DMS153 treated with DMSO at 0.1 percent for 48 hours (cell line): ENCODE results near the gene SMNDC1.

Experiments used
- DNase-seq: peaks from one replicate; lab custom pipeline; 2025; ENCODE audit not compliant: unreplicated experiment; lab: John Stamatoyannopoulos, UW

The SMNDC1 gene

GRCh38 chr10:110330675-110331074 lies 26.0 kb upstream of the SMNDC1 start:
- no peak for DNase-seq

DNA sequence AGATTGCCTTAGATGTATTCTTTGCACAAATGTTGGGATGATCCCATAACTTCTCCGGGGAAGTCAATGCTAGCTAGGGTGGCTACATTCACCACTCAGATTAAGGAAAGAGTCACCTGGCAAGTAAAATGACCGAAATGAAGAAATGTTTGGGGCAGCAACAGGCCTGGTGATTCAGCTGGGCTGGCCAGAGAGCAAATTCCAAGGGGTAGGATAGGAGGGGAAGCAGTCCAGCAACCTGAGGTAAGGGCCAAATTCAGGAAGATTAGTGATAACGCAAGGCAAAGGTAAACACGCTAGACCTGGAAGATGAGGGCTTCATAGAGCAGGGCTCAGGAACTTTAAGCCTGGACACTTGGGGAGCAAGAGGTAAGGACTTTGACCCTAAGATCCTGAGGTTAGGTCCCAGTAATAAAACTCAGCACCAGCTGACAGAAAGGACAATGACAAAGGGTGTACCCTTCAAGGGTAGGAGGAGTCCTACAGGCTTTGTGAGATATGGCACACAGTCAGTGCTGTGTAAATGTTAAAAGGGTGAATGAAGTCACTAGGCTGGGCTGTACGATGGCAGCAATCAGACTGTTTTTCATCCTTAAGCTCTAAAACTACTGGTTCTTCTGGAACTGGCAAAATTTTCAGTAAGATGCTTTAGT lies 22.7 kb upstream of the SMNDC1 start:
- no peak for DNase-seq

GRCh38 chr10:110326351-110327032 lies 21.8 kb upstream of the SMNDC1 start:
- no peak for DNase-seq

DNA sequence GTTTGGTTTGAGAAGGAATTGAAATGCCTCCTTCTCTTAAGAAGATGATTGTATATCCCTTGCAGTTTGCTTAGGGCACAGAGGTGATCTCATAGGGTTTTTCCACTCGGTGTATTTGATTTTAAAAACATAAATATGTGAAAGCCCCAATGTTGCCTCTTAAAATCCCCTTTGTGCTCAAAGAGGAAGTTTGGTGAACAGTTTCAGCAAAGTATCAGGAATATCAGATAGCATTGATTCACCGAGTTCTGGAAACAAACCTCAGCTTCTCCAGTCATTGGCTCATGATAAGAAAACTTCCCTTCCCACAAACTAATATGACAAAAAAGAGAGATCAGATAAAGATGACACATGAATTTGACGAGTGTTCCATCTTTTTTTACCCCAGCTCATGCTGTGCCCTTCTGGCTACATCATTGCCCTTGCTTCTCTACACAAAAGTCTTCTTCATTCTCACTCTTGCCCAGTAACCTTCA lies 20.1 kb upstream of the SMNDC1 start:
- DNase-seq, result no peak

- no peak for DNase-seq
These were observed 19.6 kb upstream of the SMNDC1 start for GRCh38 chr10:110324201-110324804.

GRCh38 chr10:110323503-110323902 lies 18.8 kb upstream of the SMNDC1 start:
- DNase-seq, result no peak

GRCh38 chr10:110321869-110322620 lies 17.3 kb upstream of the SMNDC1 start:
- no peak for DNase-seq

DNA sequence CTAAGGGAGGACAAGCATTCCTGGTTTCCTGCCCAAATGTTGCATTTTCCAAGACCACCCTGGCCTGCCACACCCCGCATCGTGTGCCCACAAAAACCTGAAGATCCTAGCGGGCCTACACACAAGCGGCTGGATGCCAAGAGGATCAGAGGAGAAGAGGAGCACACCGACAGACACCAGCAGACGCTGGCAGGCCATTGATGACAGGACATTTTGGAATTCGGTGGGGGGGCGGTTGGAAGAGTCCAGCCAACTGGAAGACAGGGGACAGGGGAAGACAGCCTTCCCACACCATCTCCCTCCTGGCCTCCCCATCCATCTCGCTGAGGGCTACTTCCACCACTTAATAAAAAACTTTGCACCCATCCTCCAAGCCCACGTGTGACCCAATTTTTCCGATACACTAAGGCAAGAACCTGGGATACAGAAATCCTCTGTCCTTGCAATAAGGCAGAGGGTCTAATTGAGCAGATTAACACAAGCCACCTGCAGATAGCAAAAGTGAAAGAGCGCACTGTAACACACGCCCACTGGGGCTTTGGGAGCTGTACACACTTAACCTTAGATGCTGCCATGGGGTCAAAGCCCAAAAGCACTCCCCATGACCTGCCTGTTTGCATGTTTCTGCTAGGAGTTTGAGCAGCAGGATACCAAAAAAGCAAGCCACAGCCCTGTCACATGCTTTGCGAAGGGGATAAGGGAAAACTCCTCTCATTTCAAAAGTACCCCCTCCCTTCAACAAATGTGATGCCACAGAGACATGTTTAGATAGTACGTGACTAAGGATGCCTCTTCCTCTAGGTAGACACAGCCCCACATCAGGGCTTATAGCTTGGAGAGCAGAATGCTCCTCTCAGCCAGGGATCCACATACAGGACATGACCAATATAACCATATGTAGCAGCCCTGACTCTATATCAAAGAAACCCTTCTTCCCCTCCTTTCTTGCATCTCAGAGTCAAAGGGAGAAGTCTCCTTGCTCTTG lies 13.4 kb upstream of the SMNDC1 start:
- DNase-seq, result no peak

GRCh38 chr10:110313674-110314073 lies 9.0 kb upstream of the SMNDC1 start:
- DNase-seq, result no peak

GRCh38 chr10:110312206-110312605 lies 7.5 kb upstream of the SMNDC1 start:
- no peak for DNase-seq

DNA sequence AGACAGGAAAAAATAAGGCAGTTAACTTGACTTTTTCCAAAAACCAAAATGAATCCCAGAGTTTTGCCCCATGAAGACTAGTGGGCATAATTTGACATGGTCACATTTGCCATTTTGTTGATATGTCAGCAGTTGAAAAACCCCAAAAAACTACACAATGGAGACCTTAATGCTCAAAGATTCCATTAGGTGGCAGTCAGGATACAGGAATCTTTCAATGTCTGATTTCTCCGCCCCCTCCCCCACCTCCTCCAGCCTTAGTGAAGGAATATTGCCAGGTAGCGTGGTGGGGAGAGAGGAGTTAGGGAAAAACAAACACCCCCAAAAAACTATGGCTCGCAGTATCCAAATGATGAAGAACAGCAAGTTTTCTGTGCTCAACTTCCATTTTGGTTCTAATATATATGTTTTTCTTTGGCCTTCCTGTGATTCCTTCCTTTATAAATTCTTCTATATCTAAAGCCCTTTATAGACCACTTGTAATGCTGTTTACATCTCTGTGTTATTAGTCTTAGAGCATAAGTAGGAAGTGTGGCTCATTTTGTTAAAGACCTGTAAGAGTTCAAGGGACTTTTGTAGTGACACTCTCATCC lies 6.7 kb upstream of the SMNDC1 start:
- DNase-seq, result peak; percentile 35

- DNase-seq, result no peak
These were observed 6.0 kb upstream of the SMNDC1 start for GRCh38 chr10:110310741-110311140.

DNA sequence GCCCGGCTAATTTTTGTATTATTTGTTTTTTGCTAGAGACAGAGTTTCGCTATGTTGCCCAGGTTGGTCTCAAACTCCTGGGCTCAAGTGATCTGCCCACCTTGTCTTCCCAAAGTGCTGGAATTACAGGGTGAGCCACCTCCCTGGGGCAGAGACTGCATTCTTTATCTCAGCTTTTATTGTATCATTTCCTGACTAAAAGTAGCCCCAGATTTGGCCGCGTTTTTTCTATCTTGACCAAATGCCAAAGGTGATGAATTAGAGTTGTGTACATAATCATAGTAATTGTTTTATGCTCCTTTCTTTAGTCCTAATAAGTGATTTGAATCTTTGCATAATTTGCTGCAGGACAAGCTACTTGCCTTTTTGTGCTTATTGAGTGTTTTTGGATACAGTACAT lies 3.1 kb upstream of the SMNDC1 start:
- DNase-seq, result no peak

DNA sequence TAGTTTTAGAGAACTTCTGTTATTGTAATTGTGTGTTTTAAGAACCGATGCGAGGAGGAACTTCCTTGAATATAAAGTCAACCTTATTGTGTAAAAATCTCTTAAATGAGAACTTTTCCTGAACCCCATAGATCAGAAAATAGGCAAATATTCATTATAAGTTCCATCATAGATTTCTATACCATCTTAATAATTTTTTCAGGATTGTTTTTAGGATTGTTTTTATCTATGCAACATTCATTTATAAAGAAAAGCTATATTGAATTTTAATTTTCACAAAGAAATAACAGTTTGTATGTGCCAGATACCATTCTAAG lies 1.7 kb upstream of the SMNDC1 start:
- DNase-seq, result no peak

DNA sequence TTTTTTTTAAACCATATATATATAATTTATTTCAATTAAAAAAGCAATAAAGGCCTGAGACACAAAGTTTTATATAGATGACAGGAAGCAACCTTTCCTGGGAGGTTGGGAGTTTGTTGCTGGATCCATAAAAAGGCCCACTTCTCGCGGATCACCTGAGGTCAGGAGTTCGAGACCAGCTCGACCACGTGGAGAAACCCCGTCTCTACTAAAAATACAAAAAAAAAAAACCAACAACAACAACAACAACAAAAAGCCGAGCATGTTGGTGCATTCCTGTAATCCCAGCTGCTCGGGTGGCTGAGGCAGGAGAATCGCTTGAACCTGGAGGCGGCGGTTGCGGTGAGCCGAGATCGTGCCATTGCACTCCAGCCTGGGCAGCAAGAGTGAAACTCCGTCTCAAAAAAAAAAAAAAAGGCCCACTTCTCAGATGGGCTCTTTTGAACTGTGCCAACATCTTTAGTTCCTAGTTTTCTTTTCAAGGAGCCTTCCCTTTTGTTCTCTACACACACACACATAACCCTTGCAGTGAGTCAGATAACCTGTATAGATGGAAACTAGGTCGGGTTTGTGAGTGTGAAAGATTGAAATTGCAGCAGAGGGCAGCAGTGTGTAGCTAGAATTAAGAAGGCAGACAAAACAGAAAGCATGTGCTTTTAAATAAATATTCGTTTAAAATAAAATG lies 1.2 kb upstream of the SMNDC1 start:
- DNase-seq, result peak; percentile 46

- no peak for DNase-seq
These were observed 333 bp downstream of the SMNDC1 start for GRCh38 chr10:110304394-110304779.

DNA sequence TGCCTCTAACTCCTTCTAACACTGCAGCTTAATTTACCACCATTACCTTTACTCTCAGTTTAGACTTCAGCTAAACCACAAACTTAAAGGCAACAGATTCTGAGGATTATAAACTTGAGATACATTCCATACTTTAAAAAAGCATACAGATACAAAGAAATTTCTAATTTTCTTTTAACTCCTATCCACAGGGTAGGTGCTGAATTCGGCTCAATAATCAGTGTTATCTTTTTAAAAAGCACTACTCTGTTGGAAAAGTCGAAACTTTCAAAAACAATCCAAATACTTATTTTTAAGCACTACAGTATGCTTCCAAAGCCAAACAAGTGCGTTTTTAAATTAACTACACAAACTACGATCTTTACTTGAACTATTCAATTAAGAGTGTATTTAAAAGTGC lies 1.0 kb downstream of the SMNDC1 start:
- DNase-seq, result no peak

GRCh38 chr10:110300486-110300986 lies 4.2 kb downstream of the SMNDC1 start:
- DNase-seq, result no peak

- no peak for DNase-seq
These were observed 7.8 kb downstream of the SMNDC1 start for GRCh38 chr10:110296966-110297365.
